B cell (primary cell): ENCODE data around the gene XRCC3. TPM values are rescaled to one million over a fixed set of nuclear protein-coding genes. Genes with fewer than 3 reads are reported as not detected.

Experiments used
- ATAC-seq: fragments of 200-7000 bp; cut with Tn5 transposase; one replicate; pipeline ENCODE4 v1.10.0; 2021; ENCODE audit warnings: low read depth, mild to moderate bottlenecking, moderate number of reproducible peaks, moderate library complexity
- CTCF ChIA-PET: fragments of 350-600 bp; sonication (Branson Sonifier 250); formaldehyde crosslinking; loops from one replicate; lab custom pipeline; 2021; ENCODE audit warnings: antibody characterized with exemption, inconsistent platforms; lab: Charles Lee
- POLR2A ChIA-PET: fragments of 350-600 bp; sonication (Branson Sonifier 250); formaldehyde crosslinking; loops from one replicate; lab custom pipeline; 2021; ENCODE audit warnings: antibody characterized with exemption; lab: Charles Lee
- DNase-seq: peaks from one replicate; pipeline ENCODE4 v3.0.0; 2013
- H2AFZ ChIP-seq: 2 replicates; pipeline ENCODE4 v1.6.1; 2012; ENCODE audit warnings: mild to moderate bottlenecking, low read depth, low read length; ENCODE audit not compliant: insufficient read depth, poor library complexity, severe bottlenecking
- H3K27ac ChIP-seq, 2 donors: 1 replicate in 1 of 2; 2 replicates in 1 of 2; pipeline ENCODE4 v1.5.1; 2012 to 2013; ENCODE audit warnings: low read length in 2 of 2, mild to moderate bottlenecking in 2 of 2, moderate library complexity in 1 of 2
- H3K27me3 ChIP-seq, 4 experiments: fragments of 200-600 bp in 1 of 4; sonication (generic) in 1 of 4; replicated peaks in 1 of 4; 1 replicate in 2 of 4; 2 replicates in 2 of 4; pipeline versions ENCODE4 v1.6.1 to v1.7.0; 2013 to 2016; ENCODE audit warnings: low read length in 3 of 4, mild to moderate bottlenecking in 2 of 4, mixed read lengths in 1 of 4, moderate library complexity in 1 of 4; ENCODE audit not compliant: insufficient read depth in 4 of 4, control insufficient read depth in 3 of 4; ENCODE audit errors: control extremely low read depth in 1 of 4
- H3K36me3 ChIP-seq, 2 experiments: replicated peaks in 1 of 2; 1 replicate in 1 of 2; 2 replicates in 1 of 2; pipeline versions ENCODE4 v1.6.1 to v1.7.1; 2013; ENCODE audit warnings: low read length in 1 of 2; ENCODE audit not compliant: insufficient read depth in 2 of 2, control insufficient read depth in 1 of 2; ENCODE audit errors: control extremely low read depth in 1 of 2, extremely low read depth in 1 of 2
- H3K4me1 ChIP-seq, 2 donors: fragments of 200-600 bp in 1 of 2; sonication (generic) in 1 of 2; 1 replicate in 1 of 2; 2 replicates in 1 of 2; pipeline versions ENCODE4 v1.5.1 to v1.6.1; 2013 to 2017; ENCODE audit warnings: low read length in 2 of 2; ENCODE audit not compliant: control insufficient read depth in 2 of 2, insufficient read depth in 2 of 2
- H3K4me2 ChIP-seq: replicated peaks from 2 replicates; pipeline ENCODE3; 2012; ENCODE audit warnings: mild to moderate bottlenecking, low read depth, low read length; ENCODE audit not compliant: poor library complexity, severe bottlenecking
- H3K4me3 ChIP-seq, 5 experiments: fragments of 200-600 bp in 1 of 5; sonication (generic) in 1 of 5; 1 replicate in 3 of 5; 2 replicates in 2 of 5; pipeline versions ENCODE4 v1.5.1 to v1.7.0; 2011 to 2016; ENCODE audit warnings: low read length in 4 of 5, mild to moderate bottlenecking in 4 of 5, low read depth in 2 of 5, control low read depth in 1 of 5, moderate library complexity in 1 of 5; ENCODE audit not compliant: insufficient read depth in 1 of 5; ENCODE audit errors: control extremely low read depth in 1 of 5, extremely low read depth in 1 of 5
- H3K79me2 ChIP-seq: fragments of 200-600 bp; sonication (generic); one replicate; pipeline ENCODE4 v1.6.0; 2016; ENCODE audit warnings: low read length; ENCODE audit not compliant: control insufficient read depth, insufficient read depth
- H3K9ac ChIP-seq: fragments of 200-600 bp; sonication (generic); 2 replicates; pipeline ENCODE4 v1.6.1; 2017; ENCODE audit warnings: mild to moderate bottlenecking, low read length, moderate library complexity
- H3K9me3 ChIP-seq, 3 donors: one replicate each; pipeline versions ENCODE4 v1.6.1 to v1.7.1; 2013; ENCODE audit warnings: low read length in 2 of 3; ENCODE audit not compliant: control insufficient read depth in 2 of 3, insufficient read depth in 1 of 3; ENCODE audit errors: control extremely low read depth in 1 of 3
- H4K20me1 ChIP-seq: 2 replicates; pipeline ENCODE4 v1.6.0; 2012; ENCODE audit warnings: mild to moderate bottlenecking, low read length; ENCODE audit not compliant: insufficient read depth, control insufficient read depth, poor library complexity, severe bottlenecking
- H3K27ac Mint-ChIP-seq: one replicate; pipeline ENCODE4 v1.8.0; 2021; ENCODE audit warnings: mixed read lengths
- H3K27me3 Mint-ChIP-seq: one replicate; pipeline ENCODE4 v1.8.0; 2021; ENCODE audit warnings: mixed read lengths
- H3K4me1 Mint-ChIP-seq: one replicate; pipeline ENCODE4 v1.8.0; 2021; ENCODE audit warnings: mixed read lengths
- H3K4me3 Mint-ChIP-seq: one replicate; pipeline ENCODE4 v1.8.0; 2021; ENCODE audit warnings: mixed read lengths
- H3K9me3 Mint-ChIP-seq: one replicate; pipeline ENCODE4 v1.8.0; 2022; ENCODE audit warnings: mixed read lengths; ENCODE audit not compliant: insufficient read depth
- EZH2 ChIP-seq: IDR thresholded peaks from 2 replicates; pipeline ENCODE4 v1.6.1; 2012; ENCODE audit warnings: borderline replicate concordance, low read depth, mild to moderate bottlenecking, moderate library complexity, low read length; ENCODE audit not compliant: insufficient read depth, poor library complexity, severe bottlenecking
- WGBS: methylation state at CpG from one replicate; pipeline ENCODE4 v1.1.5; 2013; ENCODE audit warnings: missing lambda C conversion rate; ENCODE audit not compliant: insufficient coverage; 5-methylcytosine and 5-hydroxymethylcytosine counted together
- intact Hi-C: fragments of 100-400 bp; cut with micrococcal nuclease; formaldehyde crosslinking; loops from one replicate; pipeline ENCODE4 v1.10.0; 2022
- polyA plus RNA-seq: library from polyadenylated mRNA; depleted of rRNA; stranded (reverse); fragments of >200 nt; gene quantifications from 2 replicates; pipeline ENCODE4 v1.2.3, GENCODE V29; 2012
- total RNA-seq, 2 donors: library from RNA; stranded (reverse); fragments of 120-200 nt in 1 of 2; gene quantifications; 1 replicate in 1 of 2; 2 replicates in 1 of 2; pipeline versions ENCODE4 v1.2.3 to v1.2.4, GENCODE V29; 2013 to 2022
- TF ChIP-seq, protein P1 (sequence below): fragments of 200-600 bp; IDR thresholded peaks from one replicate; pipeline ENCODE4 v1.8.0; 2022; ENCODE audit warnings: antibody characterized with exemption, mild to moderate bottlenecking

The XRCC3 gene
- total and polyA plus RNA-seq, 2 donors (not counting 1 experiment from before 2014, with no cell fraction given), result 18.0 to 19.7 TPM

- H3K27ac ChIP-seq, result no peak overlapping the region
- no peaks in the 10 kb centered on the region for H3K27me3 ChIP-seq
- TF ChIP-seq, protein P1, sequence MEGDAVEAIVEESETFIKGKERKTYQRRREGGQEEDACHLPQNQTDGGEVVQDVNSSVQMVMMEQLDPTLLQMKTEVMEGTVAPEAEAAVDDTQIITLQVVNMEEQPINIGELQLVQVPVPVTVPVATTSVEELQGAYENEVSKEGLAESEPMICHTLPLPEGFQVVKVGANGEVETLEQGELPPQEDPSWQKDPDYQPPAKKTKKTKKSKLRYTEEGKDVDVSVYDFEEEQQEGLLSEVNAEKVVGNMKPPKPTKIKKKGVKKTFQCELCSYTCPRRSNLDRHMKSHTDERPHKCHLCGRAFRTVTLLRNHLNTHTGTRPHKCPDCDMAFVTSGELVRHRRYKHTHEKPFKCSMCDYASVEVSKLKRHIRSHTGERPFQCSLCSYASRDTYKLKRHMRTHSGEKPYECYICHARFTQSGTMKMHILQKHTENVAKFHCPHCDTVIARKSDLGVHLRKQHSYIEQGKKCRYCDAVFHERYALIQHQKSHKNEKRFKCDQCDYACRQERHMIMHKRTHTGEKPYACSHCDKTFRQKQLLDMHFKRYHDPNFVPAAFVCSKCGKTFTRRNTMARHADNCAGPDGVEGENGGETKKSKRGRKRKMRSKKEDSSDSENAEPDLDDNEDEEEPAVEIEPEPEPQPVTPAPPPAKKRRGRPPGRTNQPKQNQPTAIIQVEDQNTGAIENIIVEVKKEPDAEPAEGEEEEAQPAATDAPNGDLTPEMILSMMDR, result no peak
- no peak for TF ChIP-seq EZH2
- ChIA-PET CTCF (no interaction called here), POLR2A (no interaction called here)
- no peaks in the 10 kb centered on the region for H3K4me1 Mint-ChIP-seq
- DNase-seq (no peak), ATAC-seq (no peak)
- no peak overlapping the region for H2AFZ ChIP-seq
- no peaks in the 10 kb centered on the region for H3K4me1 ChIP-seq
- no peak overlapping the region for H3K4me2 ChIP-seq
- H4K20me1 ChIP-seq, result no peaks in the 10 kb centered on the region
- no peak overlapping the region for H3K27ac Mint-ChIP-seq
- no peak overlapping the region for H3K9ac ChIP-seq
- no peaks in the 10 kb centered on the region for H3K79me2 ChIP-seq
- H3K4me3 ChIP-seq, result no peak overlapping the region
- H3K36me3 ChIP-seq, result peaks cover 0 to 10% of the 10 kb centered on the region in 2 experiments
- no peaks in the 10 kb centered on the region for H3K9me3 Mint-ChIP-seq
- WGBS, result 94% methylated on average over 34 of the region's 34 CpGs
- H3K9me3 ChIP-seq, result no peaks in the 10 kb centered on the region
- H3K27me3 Mint-ChIP-seq, result no peaks in the 10 kb centered on the region
- no peak overlapping the region for H3K4me3 Mint-ChIP-seq
- intact Hi-C loops, result no loop called here
These were observed 23.6 kb upstream of the XRCC3 start for GRCh38 chr14:103738701-103739451.

GRCh38 chr14:103738166-103738565 lies 22.9 kb upstream of the XRCC3 start:
- Histone ChIP-seq H3K9ac (no peak overlapping the region), H3K4me3 (no peak overlapping the region), H3K27me3 (no peaks in the 10 kb centered on the region), H3K36me3 (peaks cover 0 to 16% of the 10 kb centered on the region in 2 experiments), H2AFZ (no peak overlapping the region), H3K4me2 (no peak overlapping the region), H3K4me1 (no peaks in the 10 kb centered on the region), H3K9me3 (no peaks in the 10 kb centered on the region), H3K79me2 (no peaks in the 10 kb centered on the region), H3K27ac (no peak overlapping the region), H4K20me1 (no peaks in the 10 kb centered on the region)
- intact Hi-C loops, result no loop called here
- Mint-ChIP-seq H3K27me3 (no peaks in the 10 kb centered on the region), H3K4me1 (no peaks in the 10 kb centered on the region), H3K27ac (no peak overlapping the region), H3K9me3 (no peaks in the 10 kb centered on the region), H3K4me3 (no peak overlapping the region)
- TF ChIP-seq, protein P1, result no peak
- TF ChIP-seq EZH2, result no peak
- CTCF ChIA-PET, result interaction anchor here (1.3 kb wide), 1 partner anchor 15 kb away, joined by 3 read pairs; no protein-coding TSS in a partner anchor
- ATAC-seq (no peak), DNase-seq (no peak)
- POLR2A ChIA-PET, result no interaction called here
- 98% methylated on average over 7 of the region's 10 CpGs for WGBS
